ENCODE measurements around the gene STAM. TPM values are rescaled to one million over a fixed set of nuclear protein-coding genes. Genes with fewer than 3 reads are reported as not detected.
A peak's percentile ranks its signal among the peaks of the same experiment; 100 is the strongest.

Gene STAM
- total RNA-seq, 2 experiments from 2014 or later, result 12.9 to 18.2 TPM

DNA sequence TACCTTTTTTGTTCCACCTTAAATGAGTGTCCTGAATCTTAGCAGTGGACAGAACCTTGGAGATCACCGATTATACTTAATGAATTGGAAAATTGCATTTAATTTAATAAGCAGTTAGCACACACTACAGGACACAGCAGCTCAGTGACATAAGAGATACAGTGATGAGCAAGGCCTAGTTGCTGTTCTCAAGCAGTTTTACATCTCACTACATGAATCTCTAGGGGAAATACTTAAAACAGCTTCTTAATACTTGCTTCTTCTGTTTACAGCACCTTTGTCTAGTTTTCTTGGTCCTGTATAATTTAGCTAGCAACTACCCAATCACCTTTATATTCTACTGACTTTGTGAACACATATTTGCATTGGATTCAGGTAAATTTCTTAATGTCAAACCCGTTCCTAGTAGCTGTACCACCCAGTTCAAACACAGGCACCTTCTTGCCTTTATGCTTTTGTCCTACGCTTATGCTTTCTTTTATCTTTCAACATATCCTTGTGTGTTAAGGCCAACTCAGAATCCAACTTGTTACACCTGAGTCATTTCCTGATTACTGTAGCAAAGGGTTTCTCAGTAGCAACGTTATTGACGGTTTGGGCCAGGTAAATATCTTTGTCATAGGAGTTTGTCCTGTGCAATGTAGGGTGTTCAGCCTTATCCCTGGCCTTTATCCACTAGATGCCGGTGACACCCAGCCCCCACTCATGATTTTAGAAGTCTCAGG is 1.8 kb downstream of the STAM start:
- Histone ChIP-seq H3K27ac (ENCODE audit: low read depth, low read length, poor library complexity, severe bottlenecking) (no peak overlapping the region), H3K79me2 (ENCODE audit: insufficient read depth, low read depth, low read length) (peaks cover 92% of the 10 kb centered on the region), H3K36me3 (ENCODE audit: insufficient read depth, low read length) (peaks cover 39% of the 10 kb centered on the region), H2AFZ (ENCODE audit: low read length) (no peak overlapping the region), H3K9me2 (ENCODE audit: insufficient read depth, low read length) (no peaks in the 10 kb centered on the region), H4K20me1 (ENCODE audit: insufficient read depth, low read length) (peaks cover 4% of the 10 kb centered on the region; the same call in 1 of the 2 replicates), H3K4me2 (ENCODE audit: low read length) (peak overlapping the region; percentile 91), H3K9me3 (ENCODE audit: low read length) (peaks cover 5% of the 10 kb centered on the region; the same call in 1 of the 2 replicates), H3K4me3 (ENCODE audit: low read depth, low read length, poor library complexity, severe bottlenecking) (peak overlapping the region; percentile 86), H3K4me1 (ENCODE audit: insufficient read depth, low read length, poor library complexity, severe bottlenecking) (peaks cover 29% of the 10 kb centered on the region)
- peak; percentile 7 for DNase-seq (ENCODE audit: low spot score)
- intact Hi-C loops (cut with micrococcal nuclease; ENCODE audit: unreplicated experiment), result loop anchor here (10.0 kb wide), 1 partner anchor 1781 kb away; the partner anchor contains the start of gene MINDY3
- no TSS peak for BruUV-seq (replicated peaks)
- TF ChIP-seq EZH2phosphoT487 (IDR thresholded peaks at IDR 0.05; ENCODE audit: borderline replicate concordance, low read depth, low read length), result no peak
- TF ChIP-seq, protein P1, sequence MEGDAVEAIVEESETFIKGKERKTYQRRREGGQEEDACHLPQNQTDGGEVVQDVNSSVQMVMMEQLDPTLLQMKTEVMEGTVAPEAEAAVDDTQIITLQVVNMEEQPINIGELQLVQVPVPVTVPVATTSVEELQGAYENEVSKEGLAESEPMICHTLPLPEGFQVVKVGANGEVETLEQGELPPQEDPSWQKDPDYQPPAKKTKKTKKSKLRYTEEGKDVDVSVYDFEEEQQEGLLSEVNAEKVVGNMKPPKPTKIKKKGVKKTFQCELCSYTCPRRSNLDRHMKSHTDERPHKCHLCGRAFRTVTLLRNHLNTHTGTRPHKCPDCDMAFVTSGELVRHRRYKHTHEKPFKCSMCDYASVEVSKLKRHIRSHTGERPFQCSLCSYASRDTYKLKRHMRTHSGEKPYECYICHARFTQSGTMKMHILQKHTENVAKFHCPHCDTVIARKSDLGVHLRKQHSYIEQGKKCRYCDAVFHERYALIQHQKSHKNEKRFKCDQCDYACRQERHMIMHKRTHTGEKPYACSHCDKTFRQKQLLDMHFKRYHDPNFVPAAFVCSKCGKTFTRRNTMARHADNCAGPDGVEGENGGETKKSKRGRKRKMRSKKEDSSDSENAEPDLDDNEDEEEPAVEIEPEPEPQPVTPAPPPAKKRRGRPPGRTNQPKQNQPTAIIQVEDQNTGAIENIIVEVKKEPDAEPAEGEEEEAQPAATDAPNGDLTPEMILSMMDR (conservative IDR thresholded peaks at IDR 0.05; ENCODE audit: low read length), result no peak
- ChIA-PET POLR2A (interaction anchor here (1.0 to 1.8 kb wide), 3 partner anchors 9 to 32 kb away, joined by 3 to 5 read pairs (median 4); no protein-coding TSS in a partner anchor), CTCF (ENCODE audit: unreplicated experiment) (no interaction called here)

DNA sequence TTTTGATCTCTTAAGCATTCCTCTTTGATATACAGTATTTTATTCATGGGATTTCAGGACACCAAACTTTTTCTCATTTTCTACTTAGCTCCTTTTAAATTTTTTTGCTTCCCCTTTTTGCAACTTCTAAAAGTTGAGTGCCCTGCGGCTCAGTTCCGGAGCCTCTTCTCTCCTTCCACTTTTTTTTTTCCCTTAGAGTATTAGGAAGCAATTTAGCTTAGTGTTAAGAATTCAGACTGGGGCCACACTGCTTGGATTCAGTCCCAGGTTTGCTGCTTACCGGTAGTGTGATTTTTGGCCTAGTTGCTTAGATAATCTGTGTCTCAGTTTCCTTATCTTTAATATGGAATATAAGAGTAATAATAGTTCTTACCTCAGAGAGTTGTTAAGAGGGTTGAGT is 3.4 kb downstream of the STAM start:
- H4K20me1 ChIP-seq (ENCODE audit: insufficient read depth, low read length), result no peaks in the 10 kb centered on the region; the same call in 1 of the 2 replicates
- no TSS peak for BruUV-seq (replicated peaks)
- intact Hi-C loops (cut with micrococcal nuclease; ENCODE audit: unreplicated experiment), result loop anchor here (10.0 kb wide), 1 partner anchor 1783 kb away; the partner anchor contains the start of gene MINDY3
- peaks cover 21% of the 10 kb centered on the region for H3K4me1 ChIP-seq (ENCODE audit: insufficient read depth, low read length, poor library complexity, severe bottlenecking)
- no peak overlapping the region for H2AFZ ChIP-seq (ENCODE audit: low read length)
- DNase-seq (ENCODE audit: low spot score), result no peak
- H3K9me3 ChIP-seq (ENCODE audit: low read length), result peaks cover 10% of the 10 kb centered on the region; the same call in 1 of the 2 replicates
- H3K4me2 ChIP-seq (ENCODE audit: low read length), result no peak overlapping the region
- POLR2A ChIA-PET, result interaction anchor here (0.8 to 1.5 kb wide), 5 partner anchors 8 to 42 kb away, joined by 3 to 5 read pairs (median 3); no protein-coding TSS in a partner anchor
- no peaks in the 10 kb centered on the region for H3K9me2 ChIP-seq (ENCODE audit: insufficient read depth, low read length)
- CTCF ChIA-PET (ENCODE audit: unreplicated experiment), result no interaction called here
- H3K4me3 ChIP-seq (ENCODE audit: low read depth, low read length, poor library complexity, severe bottlenecking), result no peak overlapping the region
- peaks cover 94% of the 10 kb centered on the region for H3K79me2 ChIP-seq (ENCODE audit: insufficient read depth, low read depth, low read length)
- TF ChIP-seq EZH2phosphoT487 (IDR thresholded peaks at IDR 0.05; ENCODE audit: borderline replicate concordance, low read depth, low read length), result no peak
- TF ChIP-seq, protein P1 (conservative IDR thresholded peaks at IDR 0.05; ENCODE audit: low read length), result no peak
- H3K36me3 ChIP-seq (ENCODE audit: insufficient read depth, low read length), result peaks cover 52% of the 10 kb centered on the region
- no peak overlapping the region for H3K27ac ChIP-seq (ENCODE audit: low read depth, low read length, poor library complexity, severe bottlenecking)
